ENCODE data around the gene TCF4. TPM values are rescaled to one million over a fixed set of nuclear protein-coding genes. Genes with fewer than 3 reads are reported as not detected.

The TCF4 gene
- total RNA-seq, 1 experiment from 2014 or later: 12.5 TPM

- Histone ChIP-seq H3K4me2 (ENCODE audit: low read length) (no peak overlapping the region), H3K9ac (ENCODE audit: low read length) (no peak overlapping the region), H2AFZ (ENCODE audit: low read length) (no peak overlapping the region), H3F3A (ENCODE audit: low read length, unreplicated experiment) (no peaks in the 10 kb centered on the region), H3K27me3 (ENCODE audit: low read length) (no peaks in the 10 kb centered on the region), H3K79me2 (ENCODE audit: low read length) (no peaks in the 10 kb centered on the region), H3K27ac (ENCODE audit: low read length) (no peak overlapping the region), H3K4me3 (ENCODE audit: low read length) (no peak overlapping the region), H3K9me2 (replicated peaks; ENCODE audit: low read length) (no peaks in the 10 kb centered on the region), H3K36me3 (ENCODE audit: low read depth, low read length) (no peaks in the 10 kb centered on the region), H4K20me1 (ENCODE audit: low read length) (no peaks in the 10 kb centered on the region), H3K9me3 (ENCODE audit: low read length) (no peaks in the 10 kb centered on the region), H3K4me1 (ENCODE audit: insufficient read depth, low read length) (no peaks in the 10 kb centered on the region)
- TF ChIP-seq CTCF (conservative IDR thresholded peaks at IDR 0.05; ENCODE audit: low read depth, low read length): no peak
- no peak for TF ChIP-seq EZH2phosphoT487 (IDR thresholded peaks at IDR 0.05; ENCODE audit: borderline replicate concordance, low read length)
- TF ChIP-seq EZH2 (IDR thresholded peaks at IDR 0.05; ENCODE audit: low read length, unreplicated experiment): no peak
- POLR2A ChIA-PET (ENCODE audit: unreplicated experiment): no interaction called here
- DNase-seq (no peak), ATAC-seq (no peak)
- CTCF ChIA-PET: no interaction called here
- intact Hi-C loops (cut with micrococcal nuclease): no loop called here
- no TSS peak for BruUV-seq (replicated peaks)
Measured at GRCh38 chr18:55552526-55553189, 35.3 kb downstream of the TCF4 start.

GRCh38 chr18:55551227-55551626, 36.8 kb downstream of the TCF4 start:
- Histone ChIP-seq H3K4me3 (ENCODE audit: low read length) (no peak overlapping the region), H3K4me1 (ENCODE audit: insufficient read depth, low read length) (no peaks in the 10 kb centered on the region), H3K36me3 (ENCODE audit: low read depth, low read length) (no peaks in the 10 kb centered on the region), H3K9me3 (ENCODE audit: low read length) (no peaks in the 10 kb centered on the region), H3K4me2 (ENCODE audit: low read length) (no peak overlapping the region), H3K9me2 (replicated peaks; ENCODE audit: low read length) (no peaks in the 10 kb centered on the region), H2AFZ (ENCODE audit: low read length) (no peak overlapping the region), H3K27me3 (ENCODE audit: low read length) (no peaks in the 10 kb centered on the region), H3K9ac (ENCODE audit: low read length) (no peak overlapping the region), H3K27ac (ENCODE audit: low read length) (no peak overlapping the region), H3K79me2 (ENCODE audit: low read length) (no peaks in the 10 kb centered on the region), H3F3A (ENCODE audit: low read length, unreplicated experiment) (no peaks in the 10 kb centered on the region), H4K20me1 (ENCODE audit: low read length) (no peaks in the 10 kb centered on the region)
- ChIA-PET POLR2A (ENCODE audit: unreplicated experiment) (no interaction called here), CTCF (no interaction called here)
- intact Hi-C loops (cut with micrococcal nuclease): no loop called here
- no peak for DNase-seq
- no peak for TF ChIP-seq CTCF (conservative IDR thresholded peaks at IDR 0.05; ENCODE audit: low read depth, low read length)
- no peak for TF ChIP-seq EZH2 (IDR thresholded peaks at IDR 0.05; ENCODE audit: low read length, unreplicated experiment)
- no peak for TF ChIP-seq EZH2phosphoT487 (IDR thresholded peaks at IDR 0.05; ENCODE audit: borderline replicate concordance, low read length)
- no TSS peak for BruUV-seq (replicated peaks)
- ATAC-seq: no peak

GRCh38 chr18:55550471-55550870, 37.5 kb downstream of the TCF4 start:
- no peaks in the 10 kb centered on the region for H3K9me2 ChIP-seq (replicated peaks; ENCODE audit: low read length)
- H4K20me1 ChIP-seq (ENCODE audit: low read length): no peaks in the 10 kb centered on the region
- no peaks in the 10 kb centered on the region for H3K9me3 ChIP-seq (ENCODE audit: low read length)
- H3K27me3 ChIP-seq (ENCODE audit: low read length): no peaks in the 10 kb centered on the region
- no peak overlapping the region for H3K27ac ChIP-seq (ENCODE audit: low read length)
- H3K36me3 ChIP-seq (ENCODE audit: low read depth, low read length): no peaks in the 10 kb centered on the region
- no peaks in the 10 kb centered on the region for H3K4me1 ChIP-seq (ENCODE audit: insufficient read depth, low read length)
- no peaks in the 10 kb centered on the region for H3F3A ChIP-seq (ENCODE audit: low read length, unreplicated experiment)
- no peak overlapping the region for H3K4me3 ChIP-seq (ENCODE audit: low read length)
- ATAC-seq: no peak
- no peak overlapping the region for H2AFZ ChIP-seq (ENCODE audit: low read length)
- CTCF ChIA-PET: no interaction called here
- no peak overlapping the region for H3K4me2 ChIP-seq (ENCODE audit: low read length)
- H3K9ac ChIP-seq (ENCODE audit: low read length): no peak overlapping the region
- TF ChIP-seq EZH2phosphoT487 (IDR thresholded peaks at IDR 0.05; ENCODE audit: borderline replicate concordance, low read length): no peak
- TF ChIP-seq CTCF (conservative IDR thresholded peaks at IDR 0.05; ENCODE audit: low read depth, low read length): no peak
- no peak for TF ChIP-seq EZH2 (IDR thresholded peaks at IDR 0.05; ENCODE audit: low read length, unreplicated experiment)
- no peaks in the 10 kb centered on the region for H3K79me2 ChIP-seq (ENCODE audit: low read length)
- intact Hi-C loops (cut with micrococcal nuclease): no loop called here
- POLR2A ChIA-PET (ENCODE audit: unreplicated experiment): no interaction called here
- DNase-seq: no peak
- BruUV-seq (replicated peaks): no TSS peak
